GM18517 (cell line): ENCODE measurements around the gene KCNK4.
"Not testable (repeated sequence)": the region's sequence is repeated elsewhere in the genome, so short reads cannot be mapped to it uniquely, and the experiment has no call there.

Source experiments
- ATAC-seq: cut with Tn5 transposase; IDR thresholded peaks from one replicate; pipeline ENCODE4 v1.9.1; 2021; ENCODE audit warnings: mild to moderate bottlenecking, moderate library complexity; ENCODE audit not compliant: unreplicated experiment

KCNK4 gene

GRCh38 chr11:64322925-64323260 is 31.8 kb downstream of the KCNK4 start:
- ATAC-seq = no peak

DNA sequence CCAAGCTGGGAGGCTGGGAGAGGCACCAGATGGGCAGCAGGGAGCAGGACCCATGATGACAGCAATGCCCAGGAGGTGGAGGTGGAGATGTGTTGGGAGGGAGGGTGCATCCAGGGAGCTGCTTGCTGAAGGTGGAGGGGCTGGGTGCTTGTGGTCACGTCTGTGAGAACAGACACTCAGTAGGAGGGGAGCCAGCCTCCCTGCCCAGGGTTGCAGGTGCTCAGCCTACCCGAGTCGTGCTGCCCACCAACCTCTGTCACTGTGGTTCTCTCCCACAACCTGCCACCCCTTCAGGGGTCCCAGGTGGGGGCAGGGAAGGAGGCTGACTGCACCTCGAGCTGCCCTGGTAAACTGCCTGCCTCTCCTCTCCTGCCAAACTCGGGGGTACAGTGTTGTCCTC is 32.3 kb downstream of the KCNK4 start:
- ATAC-seq = no peak

DNA sequence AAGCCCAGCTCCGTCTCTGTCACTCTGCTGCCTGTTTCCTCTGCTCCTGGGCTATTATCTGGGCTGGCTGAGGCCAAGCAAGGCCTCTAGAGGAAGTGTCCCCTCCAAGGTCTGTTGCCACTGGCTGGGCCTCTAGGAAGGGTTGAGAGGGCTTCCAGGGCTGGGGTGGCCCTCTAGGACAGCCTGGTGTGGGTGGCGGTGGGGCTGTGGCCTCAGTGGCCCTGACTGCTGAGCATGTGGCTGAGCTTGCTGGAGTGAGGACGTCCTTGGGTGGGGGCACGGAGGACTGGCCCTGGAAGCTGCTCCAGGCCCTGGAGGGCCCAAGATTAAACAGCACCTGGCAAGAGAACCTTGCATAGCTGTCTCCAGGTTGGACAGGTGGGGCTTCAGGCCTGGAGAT is 32.9 kb downstream of the KCNK4 start:
- ATAC-seq = not testable (repeated sequence)

DNA sequence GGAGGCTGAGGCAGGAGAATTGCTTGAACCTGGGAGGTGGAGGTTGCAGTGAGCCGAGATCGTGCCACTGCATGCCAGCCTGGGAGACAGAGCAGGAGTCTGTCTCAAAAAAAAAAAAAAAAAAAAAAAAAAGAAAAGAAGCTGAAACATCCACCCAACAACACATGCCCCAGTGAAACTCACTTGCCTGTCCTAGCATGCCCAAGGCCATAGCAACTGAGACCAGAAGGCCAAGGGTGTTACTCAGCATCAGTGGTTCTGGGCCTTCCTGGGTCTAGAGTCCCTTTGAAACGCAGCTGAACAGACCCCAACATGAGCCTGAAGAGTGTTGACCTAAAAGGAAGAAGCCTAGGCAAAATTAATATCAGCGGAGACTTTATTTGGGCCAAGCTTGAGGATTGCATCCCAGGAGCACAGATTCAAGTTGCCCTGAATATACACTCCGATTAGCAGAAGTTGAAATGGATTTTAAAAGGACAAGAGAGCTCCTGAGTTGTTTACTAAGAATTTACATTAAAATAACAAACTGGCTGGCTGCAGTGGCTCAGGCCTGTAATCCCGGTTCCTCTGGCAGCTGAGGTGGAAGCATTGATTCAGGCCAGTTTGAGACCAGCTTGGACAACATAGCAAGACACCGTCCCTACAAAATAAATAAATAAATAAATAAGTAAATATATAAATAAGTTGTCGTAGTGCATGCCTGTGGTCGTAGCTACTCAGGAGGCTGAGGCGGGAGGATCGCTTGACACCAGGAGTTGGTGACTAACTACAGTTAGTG is 33.8 kb downstream of the KCNK4 start:
- ATAC-seq = no peak

GRCh38 chr11:64327375-64327774 is 36.3 kb downstream of the KCNK4 start:
- ATAC-seq = no peak

DNA sequence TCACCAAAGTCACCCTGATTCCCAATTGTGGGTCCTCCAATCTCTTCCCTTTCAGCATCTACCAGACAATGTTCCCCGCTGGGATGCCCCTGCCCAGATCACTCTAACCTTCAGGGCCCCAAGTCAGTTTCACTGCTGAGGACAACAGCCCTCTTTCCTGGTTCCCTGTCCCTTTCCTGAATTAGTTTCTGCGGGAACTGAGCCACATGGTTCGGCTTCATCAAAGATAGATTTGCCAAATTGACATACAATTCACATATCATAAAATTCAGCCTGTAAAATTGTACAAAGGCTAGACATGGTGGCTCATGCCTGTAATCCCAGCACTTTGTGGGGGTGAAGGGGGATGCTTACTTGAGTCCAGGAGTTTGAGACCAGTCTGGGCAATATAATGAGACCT is 36.9 kb downstream of the KCNK4 start:
- no peak for ATAC-seq

DNA sequence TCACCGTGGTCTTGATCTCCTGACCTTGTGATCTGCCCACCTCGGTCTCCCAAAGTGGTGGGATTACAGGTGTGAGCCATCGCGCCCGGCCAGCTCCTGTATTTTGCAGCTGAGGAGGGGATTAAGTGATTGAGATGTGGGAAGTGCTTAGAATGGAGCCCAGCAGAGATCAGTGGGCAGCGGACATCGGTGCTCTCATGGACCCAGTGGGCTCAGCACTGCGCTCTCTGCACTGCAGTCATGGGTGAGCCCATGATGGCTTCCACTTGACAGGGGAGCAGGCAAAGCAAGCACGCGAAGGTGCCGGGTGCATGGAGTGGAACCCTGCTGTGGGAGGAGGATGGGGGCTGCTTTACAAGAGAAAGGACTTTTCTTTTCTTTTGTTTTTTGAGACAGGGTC is 39.8 kb downstream of the KCNK4 start:
- ATAC-seq = no peak

DNA sequence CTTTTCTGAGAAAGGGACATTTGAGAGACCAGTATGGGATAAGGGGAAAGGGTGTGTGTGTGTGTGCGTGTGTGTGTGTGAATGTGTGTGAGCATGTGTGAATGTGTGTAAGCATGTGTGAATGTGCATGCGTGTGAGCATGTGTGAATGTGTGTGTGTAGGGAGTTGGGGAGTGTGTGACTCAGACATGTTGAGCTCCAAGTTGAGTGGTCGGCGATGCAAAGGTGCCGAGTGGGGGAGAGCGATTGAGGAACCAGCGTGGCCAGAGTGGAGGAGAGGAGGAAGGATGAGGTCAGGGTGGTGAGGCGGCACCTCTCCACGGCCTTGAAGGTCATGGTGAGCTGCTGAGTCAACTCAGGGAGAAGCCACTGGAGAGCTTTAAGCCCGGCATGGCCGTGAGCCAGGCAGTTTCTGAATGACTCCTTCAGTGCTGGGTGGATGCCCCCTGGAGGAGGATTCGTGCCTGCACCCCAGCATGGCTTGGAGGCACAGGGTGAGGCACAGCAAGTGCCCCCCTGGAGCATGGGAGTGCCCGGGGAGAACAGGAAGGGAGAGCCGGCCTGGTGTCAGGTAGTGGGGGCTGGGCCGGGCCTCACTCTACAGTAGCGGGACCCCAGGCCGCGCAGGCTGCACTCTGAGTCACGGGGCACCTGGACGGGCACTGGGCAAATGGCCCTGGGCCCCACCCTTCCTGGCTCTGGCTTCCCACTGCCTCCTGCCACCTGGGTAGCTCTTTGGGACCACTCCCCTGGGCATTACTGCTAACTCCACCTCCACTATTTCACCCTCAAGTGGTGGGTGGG is 40.7 kb downstream of the KCNK4 start:
- peak; percentile 37 for ATAC-seq

- no peak for ATAC-seq
Measured at GRCh38 chr11:64333556-64333955, 42.5 kb downstream of the KCNK4 start.

GRCh38 chr11:64334764-64335735 is 43.9 kb downstream of the KCNK4 start:
- peak; percentile 78 for ATAC-seq

GRCh38 chr11:64337538-64338249 is 46.6 kb downstream of the KCNK4 start:
- ATAC-seq = no peak

DNA sequence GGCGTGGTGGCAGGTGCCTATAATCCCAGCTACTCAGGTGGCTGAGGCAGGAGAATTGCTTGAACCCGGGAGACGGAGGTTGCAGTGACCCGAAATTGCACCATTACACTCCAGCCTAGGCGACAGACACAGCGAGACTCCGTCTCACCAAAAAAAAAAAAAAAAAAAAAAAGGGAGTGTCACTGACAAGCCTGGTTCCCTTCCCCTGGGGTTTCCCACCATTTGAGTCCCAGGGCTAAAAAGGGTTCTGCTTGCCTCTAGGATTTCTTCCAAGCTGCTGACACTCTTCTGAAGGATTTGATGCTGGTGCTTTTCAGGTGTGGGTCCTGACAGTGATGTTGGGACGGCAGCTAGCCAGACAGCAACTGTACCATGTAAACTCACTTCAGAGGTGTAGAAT is 47.6 kb downstream of the KCNK4 start:
- ATAC-seq = no peak

- ATAC-seq = no peak
Measured at GRCh38 chr11:64339286-64339685, 48.2 kb downstream of the KCNK4 start.

DNA sequence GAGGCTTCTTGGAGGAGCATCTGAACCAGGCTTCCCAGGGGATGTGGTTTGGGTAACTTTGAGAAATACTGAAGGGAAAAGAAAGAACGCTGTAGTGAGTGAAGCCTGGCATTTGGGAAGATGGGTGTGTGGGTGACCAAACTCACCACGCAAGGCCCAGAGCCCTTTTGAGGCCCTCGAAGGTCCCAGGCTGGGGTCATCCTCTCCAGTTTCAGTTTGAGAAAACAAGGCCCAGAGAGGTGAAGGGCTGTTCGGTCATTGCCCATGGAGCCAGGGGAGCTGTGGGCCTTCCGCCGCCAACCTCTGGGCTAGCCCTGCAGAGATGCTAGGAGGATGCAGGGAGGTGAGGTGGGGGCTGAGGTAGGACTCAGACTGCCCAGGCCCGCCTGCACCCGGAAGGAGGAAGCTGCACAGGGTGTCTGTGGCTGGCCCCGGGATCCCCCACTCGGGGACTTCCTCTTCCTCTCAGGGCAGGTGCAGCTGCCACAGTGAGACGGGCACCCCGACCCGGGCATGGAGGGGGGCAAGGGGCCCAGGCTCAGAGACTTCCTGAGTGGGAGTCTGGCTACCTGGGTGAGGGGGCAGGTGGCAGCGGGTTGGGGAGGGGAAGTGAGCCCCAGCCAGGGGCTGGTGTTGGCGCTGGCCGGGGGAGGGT is 48.8 kb downstream of the KCNK4 start, which contains the start of gene CCDC88B:
Gene CCDC88B (plus strand): TSS at position 451 of the 655 bp plus-strand sequence. CDS start 63 bp downstream, at position 514.
- peak; percentile 36 for ATAC-seq

DNA sequence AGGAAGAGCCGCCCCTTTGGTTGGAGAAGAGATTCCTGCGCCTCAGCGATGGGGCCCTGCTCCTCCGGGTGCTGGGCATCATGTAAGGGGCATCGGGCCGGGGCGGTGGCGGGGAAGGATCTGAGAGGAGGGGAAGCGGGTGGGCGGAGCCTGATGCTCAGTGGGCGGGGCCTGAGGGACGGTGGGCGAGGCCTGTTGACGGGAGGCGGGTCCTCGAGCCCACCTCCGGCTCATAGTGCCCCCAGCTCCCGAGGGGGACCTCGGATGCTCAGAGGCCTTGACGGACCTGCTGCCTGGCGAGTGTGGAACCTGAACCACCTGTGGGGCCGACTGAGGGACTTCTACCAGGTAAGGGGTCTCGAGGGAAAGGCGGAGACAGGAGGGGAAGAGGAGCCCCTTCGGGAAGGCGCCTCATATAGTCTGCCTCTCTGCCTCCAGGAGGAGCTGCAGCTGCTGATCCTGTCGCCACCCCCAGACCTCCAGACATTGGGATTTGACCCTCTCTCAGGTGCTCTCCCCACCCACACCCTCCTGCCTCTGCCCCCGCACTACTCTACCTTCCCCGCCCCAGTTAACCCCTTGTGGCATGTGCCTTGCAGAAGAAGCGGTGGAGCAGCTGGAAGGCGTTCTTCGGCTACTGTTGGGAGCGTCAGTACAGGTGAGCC is 49.7 kb downstream of the KCNK4 start:
- ATAC-seq = no peak

GRCh38 chr11:64341429-64341828 is 50.3 kb downstream of the KCNK4 start:
- no peak for ATAC-seq

GRCh38 chr11:64341851-64342791 is 51.0 kb downstream of the KCNK4 start:
- no peak for ATAC-seq
